SU-DHL-6 (cell line): Measurements from ENCODE around the gene PHF21B.
"Not testable (repeated sequence)": the region's sequence is repeated elsewhere in the genome, so short reads cannot be mapped to it uniquely, and the experiment has no call there.

Experiments used
- H2AFZ ChIP-seq: fragments of 200-600 bp; sonication (generic); 2 replicates; pipeline ENCODE4 v1.6.1; 2014; ENCODE audit warnings: low read depth, mild to moderate bottlenecking, moderate library complexity, mixed read lengths, antibody characterized with exemption, low read length; ENCODE audit not compliant: severe bottlenecking
- H3F3A ChIP-seq: fragments of 200-600 bp; shearing (Covaris generic); 2 replicates; pipeline ENCODE4 v1.6.0; 2016; ENCODE audit warnings: antibody characterized with exemption, mild to moderate bottlenecking; ENCODE audit not compliant: insufficient read depth
- H3K27ac ChIP-seq: fragments of 200-600 bp; sonication (generic); 2 replicates; pipeline ENCODE4 v1.5.1; 2016; ENCODE audit warnings: low read depth, mild to moderate bottlenecking, low read length, moderate library complexity, mixed read lengths
- H3K27me3 ChIP-seq: fragments of 200-600 bp; sonication (generic), shearing (Covaris generic); 2 replicates; pipeline ENCODE4 v1.6.0; 2014; ENCODE audit warnings: mild to moderate bottlenecking, low read length
- H3K36me3 ChIP-seq: fragments of 200-600 bp; sonication (generic); 2 replicates; pipeline ENCODE4 v1.6.1; 2014; ENCODE audit warnings: mild to moderate bottlenecking, low read length, mixed read lengths
- H3K4me2 ChIP-seq: fragments of 300-600, 200-600 bp; shearing (Covaris generic), sonication (generic); 2 replicates; pipeline ENCODE4 v1.6.0; 2014; ENCODE audit warnings: low read length, low read depth, mild to moderate bottlenecking; ENCODE audit not compliant: poor library complexity, severe bottlenecking
- H3K4me3 ChIP-seq: fragments of 200-600 bp; sonication (generic); 2 replicates; pipeline ENCODE4 v1.5.1; 2014; ENCODE audit warnings: antibody characterized with exemption, low read length, mild to moderate bottlenecking, mixed read lengths; ENCODE audit not compliant: insufficient read depth, poor library complexity, severe bottlenecking
- H3K79me2 ChIP-seq: fragments of 200-600 bp; sonication (generic); 2 replicates; pipeline ENCODE4 v1.6.1; 2014; ENCODE audit warnings: mild to moderate bottlenecking, low read length, moderate library complexity; ENCODE audit not compliant: insufficient read depth
- H3K9ac ChIP-seq: fragments of 200-600 bp; sonication (generic); 2 replicates; pipeline ENCODE4 v1.7.0; 2014; ENCODE audit warnings: mild to moderate bottlenecking, low read length
- H3K9me2 ChIP-seq: fragments of 200-600 bp; sonication (generic); replicated peaks from 2 replicates; pipeline ENCODE4 v1.6.1; 2014; ENCODE audit warnings: low read length; ENCODE audit not compliant: insufficient read depth
- H3K9me3 ChIP-seq: fragments of 200-600 bp; sonication (generic); 2 replicates; pipeline ENCODE4 v1.6.1; 2014; ENCODE audit warnings: low read length, mixed read lengths; ENCODE audit not compliant: insufficient read depth
- H4K20me1 ChIP-seq: fragments of 200-600 bp; sonication (generic); 2 replicates; pipeline ENCODE4 v1.6.1; 2014; ENCODE audit warnings: low read depth, mild to moderate bottlenecking, antibody characterized with exemption, low read length, moderate library complexity, mixed read lengths
- CTCF ChIP-seq: fragments of 200-600 bp; sonication (generic); IDR thresholded peaks from one replicate; pipeline ENCODE4 v1.5.1; 2017; ENCODE audit warnings: antibody characterized with exemption, mild to moderate bottlenecking, low read length, moderate library complexity; ENCODE audit not compliant: insufficient read depth, poor library complexity, severe bottlenecking
- EZH2phosphoT487 ChIP-seq: fragments of 200-600 bp; sonication (generic), shearing (Covaris generic); conservative IDR thresholded peaks from 2 replicates; pipeline ENCODE4 v1.6.1; 2018; ENCODE audit warnings: mild to moderate bottlenecking, antibody characterized with exemption, low read length, moderate library complexity, mixed read lengths

PHF21B gene

GRCh38 chr22:44860311-44860710 is 149.5 kb downstream of the PHF21B start:
- no peak overlapping the region for H3K27ac ChIP-seq

GRCh38 chr22:44859641-44860040 is 150.2 kb downstream of the PHF21B start:
- Histone ChIP-seq H3K9me3 (no peaks in the 10 kb centered on the region), H3F3A (no peaks in the 10 kb centered on the region), H3K4me3 (no peak overlapping the region), H3K27me3 (no peaks in the 10 kb centered on the region), H3K27ac (no peak overlapping the region), H3K9me2 (no peaks in the 10 kb centered on the region), H4K20me1 (no peaks in the 10 kb centered on the region), H3K36me3 (no peaks in the 10 kb centered on the region), H3K79me2 (no peaks in the 10 kb centered on the region), H2AFZ (no peak overlapping the region), H3K9ac (no peak overlapping the region), H3K4me2 (no peak overlapping the region)
- no peak for TF ChIP-seq EZH2phosphoT487

More at GRCh38 chr22:44860311-44860710, 149.5 kb downstream of the PHF21B start:
- H3K9me2 ChIP-seq: no peaks in the 10 kb centered on the region
- H3F3A ChIP-seq: no peaks in the 10 kb centered on the region
- TF ChIP-seq CTCF: no peak
- TF ChIP-seq EZH2phosphoT487: no peak
- no peak overlapping the region for H2AFZ ChIP-seq
- no peaks in the 10 kb centered on the region for H4K20me1 ChIP-seq
- H3K4me3 ChIP-seq: no peak overlapping the region
- H3K9ac ChIP-seq: no peak overlapping the region
- no peak overlapping the region for H3K4me2 ChIP-seq
- no peaks in the 10 kb centered on the region for H3K27me3 ChIP-seq
- H3K79me2 ChIP-seq: no peaks in the 10 kb centered on the region
- H3K9me3 ChIP-seq: no peaks in the 10 kb centered on the region
- no peaks in the 10 kb centered on the region for H3K36me3 ChIP-seq

GRCh38 chr22:44858819-44859218 is 151.0 kb downstream of the PHF21B start:
- not testable (repeated sequence) for H4K20me1 ChIP-seq, H3K9me2 ChIP-seq, H3K4me3 ChIP-seq, H3K27ac ChIP-seq, H2AFZ ChIP-seq, H3K9me3 ChIP-seq, H3K4me2 ChIP-seq, H3K9ac ChIP-seq, H3K79me2 ChIP-seq, H3K36me3 ChIP-seq, H3K27me3 ChIP-seq, H3F3A ChIP-seq

- H3K9me2 ChIP-seq: no peaks in the 10 kb centered on the region
- no peak overlapping the region for H2AFZ ChIP-seq
- H3K27me3 ChIP-seq: no peaks in the 10 kb centered on the region
- no peaks in the 10 kb centered on the region for H3K9me3 ChIP-seq
- H3K4me2 ChIP-seq: no peak overlapping the region
- H3F3A ChIP-seq: no peaks in the 10 kb centered on the region
- no peaks in the 10 kb centered on the region for H3K36me3 ChIP-seq
- no peaks in the 10 kb centered on the region for H4K20me1 ChIP-seq
- no peak overlapping the region for H3K27ac ChIP-seq
- TF ChIP-seq CTCF: no peak
- TF ChIP-seq EZH2phosphoT487: no peak
- no peak overlapping the region for H3K9ac ChIP-seq
- H3K4me3 ChIP-seq: no peak overlapping the region
- no peaks in the 10 kb centered on the region for H3K79me2 ChIP-seq
Measured at GRCh38 chr22:44855855-44856254, 153.9 kb downstream of the PHF21B start.

- H3K27me3 ChIP-seq, H2AFZ ChIP-seq, H3K27ac ChIP-seq, H3F3A ChIP-seq, H3K36me3 ChIP-seq, H3K9me3 ChIP-seq, H3K79me2 ChIP-seq, H3K9ac ChIP-seq, H3K4me3 ChIP-seq, H3K9me2 ChIP-seq, H4K20me1 ChIP-seq, H3K4me2 ChIP-seq: not testable (repeated sequence)
Measured at GRCh38 chr22:44854641-44855040, 155.2 kb downstream of the PHF21B start.
